Cardiac muscle cell (in vitro differentiated cells and primary cell): ENCODE results near the gene GNE. TPM values are rescaled to one million over a fixed set of nuclear protein-coding genes. Genes with fewer than 3 reads are reported as not detected.

ENCODE experiments used
- DNase-seq, 2 donors: peaks; one replicate each; pipeline versions ENCODE4 v3.0.0 to v3.0.0-alpha.2; 2010 to 2017; ENCODE audit warnings: low read depth in 1 of 2, low spot score in 1 of 2
- H3K27ac ChIP-seq: fragments of 200-600 bp; sonication (generic); 2 replicates; pipeline ENCODE4 v1.5.1; 2016
- H3K27me3 ChIP-seq: fragments of 200-600 bp; sonication (generic); 2 replicates; pipeline ENCODE4 v1.6.0; 2016; ENCODE audit warnings: control low read depth
- H3K36me3 ChIP-seq: fragments of 200-600 bp; sonication (generic); 2 replicates; pipeline ENCODE4 v1.5.1; 2016; ENCODE audit warnings: control low read depth
- H3K4me1 ChIP-seq: fragments of 200-600 bp; sonication (generic); 2 replicates; pipeline ENCODE4 v1.8.1; 2017; ENCODE audit warnings: low read depth, mild to moderate bottlenecking, mixed run types
- H3K4me3 ChIP-seq: fragments of 200-600 bp; sonication (generic); 2 replicates; pipeline ENCODE4 v1.5.1; 2016; ENCODE audit warnings: mild to moderate bottlenecking
- H3K9me3 ChIP-seq: fragments of 200-600 bp; sonication (generic); 2 replicates; pipeline ENCODE4 v1.5.1; 2017; ENCODE audit warnings: low read depth, mild to moderate bottlenecking, control low read depth
- CTCF ChIP-seq: IDR thresholded peaks from 2 replicates; pipeline ENCODE4 v1.5.1; 2012; ENCODE audit warnings: low read depth, mild to moderate bottlenecking, low read length
- polyA plus RNA-seq: library from polyadenylated mRNA; unstranded; fragments of >200 nt; fragmentation: Nextera tagmentation; extraction: Ambion mirVana; gene quantifications from 2 replicates; pipeline ENCODE4 v1.2.1, GENCODE V29; 2016
- total RNA-seq: library from RNA; depleted of rRNA; stranded (reverse); fragments of >200 nt; gene quantifications from 2 replicates; pipeline ENCODE4 v1.2.3, GENCODE V29; 2016

GNE gene
- total and polyA plus RNA-seq, 2 experiments from 2014 or later, result 3.6 to 9.5 TPM

GRCh38 chr9:36210722-36211121 lies 47.5 kb downstream of the GNE start:
- no peaks in the 10 kb centered on the region for H3K27me3 ChIP-seq
- no peak overlapping the region for H3K4me3 ChIP-seq
- H3K9me3 ChIP-seq, result no peaks in the 10 kb centered on the region
- H3K4me1 ChIP-seq, result peaks cover 8% of the 10 kb centered on the region
- H3K36me3 ChIP-seq, result peaks cover 33% of the 10 kb centered on the region
- no peak for DNase-seq
- TF ChIP-seq CTCF, result no peak
- no peak overlapping the region for H3K27ac ChIP-seq

- Histone ChIP-seq H3K27me3 (no peaks in the 10 kb centered on the region), H3K36me3 (peaks cover 42% of the 10 kb centered on the region), H3K4me1 (peaks cover 5% of the 10 kb centered on the region), H3K27ac (no peak overlapping the region), H3K9me3 (no peaks in the 10 kb centered on the region), H3K4me3 (no peak overlapping the region)
- no peak for TF ChIP-seq CTCF
- DNase-seq, result peak in 1 of 2 donors; percentile 40
Observed at GRCh38 chr9:36208521-36209253, 49.6 kb downstream of the GNE start.

- no peak overlapping the region for H3K4me3 ChIP-seq
- no peak for TF ChIP-seq CTCF
- peak overlapping the region; percentile 24 for H3K27ac ChIP-seq
- H3K4me1 ChIP-seq, result peaks cover 5% of the 10 kb centered on the region
- H3K27me3 ChIP-seq, result no peaks in the 10 kb centered on the region
- peaks cover 52% of the 10 kb centered on the region for H3K36me3 ChIP-seq
- DNase-seq, result peak in 1 of 2 donors; percentile 53
- H3K9me3 ChIP-seq, result no peaks in the 10 kb centered on the region
Observed at GRCh38 chr9:36207546-36208012, 50.7 kb downstream of the GNE start.

- Histone ChIP-seq H3K4me1 (peaks cover 5% of the 10 kb centered on the region), H3K36me3 (peaks cover 56% of the 10 kb centered on the region), H3K9me3 (no peaks in the 10 kb centered on the region), H3K27ac (peak overlapping the region; percentile 24), H3K4me3 (no peak overlapping the region), H3K27me3 (no peaks in the 10 kb centered on the region)
- DNase-seq, result peak in 1 of 2 donors; percentile 15
- TF ChIP-seq CTCF, result no peak
Observed at GRCh38 chr9:36207016-36207415, 51.2 kb downstream of the GNE start.

GRCh38 chr9:36204906-36205547 lies 53.2 kb downstream of the GNE start:
- peak; percentile 29 for TF ChIP-seq CTCF
- DNase-seq, result peak; percentile 18 to 20
- H3K4me1 ChIP-seq, result peaks cover 5% of the 10 kb centered on the region
- H3K27me3 ChIP-seq, result no peaks in the 10 kb centered on the region
- H3K9me3 ChIP-seq, result no peaks in the 10 kb centered on the region
- H3K27ac ChIP-seq, result no peak overlapping the region
- H3K4me3 ChIP-seq, result no peak overlapping the region
- peaks cover 70% of the 10 kb centered on the region for H3K36me3 ChIP-seq
